Mucosa of descending colon (tissue), 3 donors: ENCODE data around the gene LGALS14. TPM values are rescaled to one million over a fixed set of nuclear protein-coding genes. Genes with fewer than 3 reads are reported as not detected.

ENCODE experiments used
- ATAC-seq: fragments of 200-7000 bp; cut with Tn5 transposase; one replicate; pipeline ENCODE4 v1.9.1; 2020; ENCODE audit warnings: mild to moderate bottlenecking, moderate library complexity
- DNase-seq, 3 donors: peaks; one replicate each; pipeline ENCODE4 v3.0.0-alpha.2; 2020
- H3K36me3 ChIP-seq: fragments of 200-600 bp; one replicate; pipeline ENCODE4 v1.8.0; 2021; ENCODE audit warnings: low read depth, mild to moderate bottlenecking
- H3K4me1 ChIP-seq: fragments of 200-600 bp; one replicate; pipeline ENCODE4 v1.8.0; 2021; ENCODE audit warnings: low read depth, mild to moderate bottlenecking
- H3K4me3 ChIP-seq: fragments of 200-600 bp; one replicate; pipeline ENCODE4 v1.8.0; 2021; ENCODE audit warnings: mild to moderate bottlenecking
- H3K9me3 ChIP-seq: fragments of 200-600 bp; one replicate; pipeline ENCODE4 v1.8.0; 2021; ENCODE audit warnings: mild to moderate bottlenecking
- CTCF ChIP-seq: fragments of 200-600 bp; IDR thresholded peaks from one replicate; pipeline ENCODE4 v1.8.0; 2022; ENCODE audit warnings: antibody characterized with exemption, mild to moderate bottlenecking
- intact Hi-C, 2 donors: fragments of 100-400 bp; cut with DNase I in 1 of 2; cut with micrococcal nuclease in 1 of 2; formaldehyde crosslinking; loops; one replicate each; pipeline versions ENCODE4 v1.11.0 to v1.11.1; 2022; cut with DNase I, micrococcal nuclease
- total RNA-seq, 3 donors: library from RNA; stranded (reverse); fragmentation: NEBNext Ultra II Directional in 2 of 3; extraction: Animal tissue kit (Norgen Biotek cat#: 25700) in 2 of 3; gene quantifications; one replicate each; pipeline versions ENCODE4 v1.2.1 to v1.2.4, GENCODE V29; 2021 to 2023
- donor health status: DM: no; HTN: no; CAD: no; lungs with moderate emphysema.
- donor health status: DM: no; HTN: no; CAD: no.
- donor health status: DM: no; HTN: yes; CAD: no.

LGALS14 gene
- total RNA-seq, 3 donors from 2014 or later: not detected

- DNase-seq (no peak), ATAC-seq (peak; percentile 43)
- H3K36me3 ChIP-seq: no peaks in the 10 kb centered on the region
- H3K4me1 ChIP-seq: no peaks in the 10 kb centered on the region
- intact Hi-C loops: no loop called here
- H3K9me3 ChIP-seq: no peaks in the 10 kb centered on the region
- no peak for TF ChIP-seq CTCF
- no peak overlapping the region for H3K4me3 ChIP-seq
Observed at GRCh38 chr19:39679056-39679790, 25.1 kb upstream of the LGALS14 start.

- DNase-seq: no peak
- ATAC-seq: no peak
- Histone ChIP-seq H3K4me1 (no peaks in the 10 kb centered on the region), H3K4me3 (no peak overlapping the region), H3K36me3 (no peaks in the 10 kb centered on the region), H3K9me3 (no peaks in the 10 kb centered on the region)
- no peak for TF ChIP-seq CTCF
- intact Hi-C loops: no loop called here
Observed at GRCh38 chr19:39679791-39680168, 24.5 kb upstream of the LGALS14 start.

GRCh38 chr19:39680593-39680992 is 23.7 kb upstream of the LGALS14 start:
- no peaks in the 10 kb centered on the region for H3K36me3 ChIP-seq
- TF ChIP-seq CTCF: no peak
- intact Hi-C loops: no loop called here
- ATAC-seq (no peak), DNase-seq (no peak)
- H3K9me3 ChIP-seq: no peaks in the 10 kb centered on the region
- no peak overlapping the region for H3K4me3 ChIP-seq
- no peaks in the 10 kb centered on the region for H3K4me1 ChIP-seq

GRCh38 chr19:39681416-39681815 is 22.9 kb upstream of the LGALS14 start:
- ATAC-seq: no peak
- no peak for TF ChIP-seq CTCF

GRCh38 chr19:39684267-39684666 is 20.0 kb upstream of the LGALS14 start:
- Histone ChIP-seq H3K9me3 (no peaks in the 10 kb centered on the region), H3K4me3 (no peak overlapping the region), H3K4me1 (no peaks in the 10 kb centered on the region), H3K36me3 (no peaks in the 10 kb centered on the region)
- intact Hi-C loops: no loop called here
- TF ChIP-seq CTCF: no peak
- DNase-seq (no peak), ATAC-seq (no peak)

More at GRCh38 chr19:39681416-39681815, 22.9 kb upstream of the LGALS14 start:
- no peaks in the 10 kb centered on the region for H3K36me3 ChIP-seq
- DNase-seq: no peak
- H3K9me3 ChIP-seq: no peaks in the 10 kb centered on the region
- H3K4me1 ChIP-seq: no peaks in the 10 kb centered on the region
- no peak overlapping the region for H3K4me3 ChIP-seq
- intact Hi-C loops: no loop called here
